Medulla oblongata (tissue), 1 donor: Measurements from ENCODE around the gene KIR3DL2.
"Not testable (repeated sequence)": the region's sequence is repeated elsewhere in the genome, so short reads cannot be mapped to it uniquely, and the experiment has no call there.

Experiments
- DNase-seq: peaks from one replicate; pipeline ENCODE4 v3.0.0-alpha.2; 2015; ENCODE audit errors: extremely low spot score

KIR3DL2 gene

DNA sequence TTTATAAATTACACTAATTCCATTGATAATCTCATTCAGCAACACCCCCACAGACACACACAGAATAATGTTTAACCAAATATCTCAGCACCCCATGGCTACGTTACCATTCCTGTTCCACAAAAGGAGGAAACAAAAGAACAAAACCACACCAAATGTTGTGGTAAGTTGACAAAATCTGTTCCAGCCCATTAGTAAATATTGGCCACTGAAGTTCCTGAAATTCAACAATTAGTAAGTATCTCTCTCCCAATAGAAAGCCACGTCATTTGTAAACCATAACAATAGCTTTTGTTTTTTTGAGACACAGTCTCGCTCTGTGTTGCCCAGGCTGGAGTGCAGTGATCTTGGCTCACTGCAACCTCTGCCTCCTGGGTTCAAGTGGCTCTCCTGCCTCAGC lies 21.5 kb downstream of the KIR3DL2 start:
- no peak for DNase-seq

DNA sequence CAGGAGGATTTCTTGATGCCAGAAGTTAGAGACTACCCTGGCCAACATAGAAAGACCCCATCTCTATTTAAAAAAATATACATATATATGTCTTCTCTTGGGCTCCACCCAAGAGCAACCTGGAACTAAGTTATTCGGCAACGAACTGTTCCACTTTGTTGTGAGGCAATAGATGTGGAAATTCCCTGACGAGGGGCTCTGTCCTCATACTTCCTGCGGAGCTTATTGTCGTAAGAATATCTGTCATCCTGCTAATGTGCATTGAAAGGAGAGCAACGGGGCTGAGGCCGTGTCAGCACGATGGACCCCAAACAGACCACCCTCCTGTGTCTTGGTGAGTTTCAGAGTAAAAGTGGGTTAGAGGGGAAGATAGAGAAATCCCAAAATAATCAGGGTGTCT lies 23.7 kb downstream of the KIR3DL2 start, which contains the start of gene FCAR:
Gene FCAR, plus strand, starts transcription at position 246 of the 400 bp plus-strand sequence. Its CDS starts 55 bp downstream, at position 301.
- DNase-seq = no peak

- peak; percentile 65 for DNase-seq
These were observed 25.3 kb downstream of the KIR3DL2 start for GRCh38 chr19:54875506-54875905.

DNA sequence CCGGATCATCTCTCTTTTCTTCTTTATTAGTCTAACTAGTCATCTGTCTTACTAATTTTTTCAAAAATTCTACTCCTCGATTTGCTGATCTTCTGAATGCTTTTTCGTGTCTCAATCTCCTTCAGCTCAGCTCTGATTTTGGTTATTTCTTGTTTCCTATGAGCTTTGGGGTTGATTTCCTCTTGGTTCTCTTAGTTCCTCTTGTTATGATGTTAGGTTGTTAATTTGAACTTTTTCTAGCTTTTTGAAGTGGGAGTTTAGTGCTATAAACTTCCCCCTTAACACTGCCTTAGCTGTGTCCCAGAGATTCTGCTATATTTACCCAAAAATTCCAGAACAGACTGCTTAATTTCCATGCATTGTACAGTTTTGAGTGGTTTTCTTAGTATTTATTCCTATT lies 27.2 kb downstream of the KIR3DL2 start:
- peak; percentile 14 for DNase-seq

DNA sequence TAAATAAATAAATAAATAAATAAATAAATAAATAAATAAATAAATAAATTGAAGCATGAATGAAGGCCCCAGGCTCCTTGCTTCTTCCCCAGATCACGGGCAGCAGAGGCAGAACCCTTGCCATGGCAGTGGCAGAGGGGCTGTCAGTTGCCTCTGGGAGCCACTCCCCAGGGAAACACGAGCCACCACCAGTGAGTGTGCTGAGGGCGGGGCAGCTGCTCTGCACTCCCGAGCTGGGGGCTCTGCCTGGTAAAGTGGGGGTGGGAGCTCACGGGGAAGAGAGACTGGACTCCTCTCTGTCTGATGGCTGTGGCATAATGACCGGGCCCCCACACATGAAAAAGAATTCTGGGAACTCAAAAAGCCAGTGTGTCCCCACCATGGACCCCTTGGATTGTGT lies 31.6 kb downstream of the KIR3DL2 start:
- DNase-seq = no peak

DNA sequence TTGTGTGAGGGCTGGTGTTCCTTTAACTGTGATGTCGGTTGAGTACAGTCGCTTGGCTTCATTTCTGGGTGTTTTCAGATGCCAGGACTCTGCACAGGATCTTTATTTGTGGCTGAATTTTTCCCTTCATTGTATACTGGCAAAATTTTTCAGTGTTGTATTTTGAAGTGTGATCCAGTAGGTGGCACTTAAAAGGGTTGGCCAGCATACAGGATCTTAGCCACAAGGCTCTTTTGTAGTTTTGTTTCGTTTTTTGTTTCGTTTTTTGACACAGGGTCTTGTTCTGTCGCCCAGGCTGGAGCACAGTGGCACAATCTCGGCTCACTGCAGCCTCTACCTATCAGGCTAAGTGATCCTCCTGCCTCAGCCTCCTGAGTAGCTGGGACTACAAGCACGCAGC lies 32.5 kb downstream of the KIR3DL2 start:
- peak; percentile 11 for DNase-seq

DNA sequence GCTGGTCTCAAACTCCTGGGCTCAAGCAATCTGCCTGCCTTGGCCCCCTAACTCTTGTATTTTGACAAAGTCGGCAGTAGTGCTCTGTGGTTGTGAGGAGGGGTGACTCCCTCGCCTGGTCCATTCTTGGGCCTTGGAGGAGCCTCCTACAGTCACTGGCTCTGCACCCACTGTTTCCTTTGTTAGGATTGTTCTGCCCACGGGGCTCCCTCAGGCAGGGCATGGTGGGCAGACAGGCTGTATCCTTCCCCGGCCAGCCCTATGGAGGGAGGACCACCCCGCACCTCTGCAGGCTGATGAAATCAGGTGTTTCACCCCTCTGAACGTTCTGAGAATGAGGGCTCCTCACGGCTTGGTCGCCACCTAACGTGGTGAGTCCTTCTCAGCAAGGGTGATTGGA lies 33.0 kb downstream of the KIR3DL2 start:
- DNase-seq = no peak

GRCh38 chr19:54888239-54888638 lies 38.0 kb downstream of the KIR3DL2 start:
- peak; percentile 46 for DNase-seq

DNA sequence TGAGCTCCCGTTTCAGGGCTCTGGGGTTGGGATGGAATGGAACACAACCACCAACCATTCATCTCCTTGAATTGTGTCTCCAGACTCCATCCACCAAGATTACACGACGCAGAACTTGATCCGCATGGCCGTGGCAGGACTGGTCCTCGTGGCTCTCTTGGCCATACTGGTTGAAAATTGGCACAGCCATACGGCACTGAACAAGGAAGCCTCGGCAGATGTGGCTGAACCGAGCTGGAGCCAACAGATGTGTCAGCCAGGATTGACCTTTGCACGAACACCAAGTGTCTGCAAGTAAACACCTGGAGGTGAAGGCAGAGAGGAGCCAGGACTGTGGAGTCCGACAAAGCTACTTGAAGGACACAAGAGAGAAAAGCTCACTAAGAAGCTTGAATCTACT lies 39.3 kb downstream of the KIR3DL2 start:
- no peak for DNase-seq

DNA sequence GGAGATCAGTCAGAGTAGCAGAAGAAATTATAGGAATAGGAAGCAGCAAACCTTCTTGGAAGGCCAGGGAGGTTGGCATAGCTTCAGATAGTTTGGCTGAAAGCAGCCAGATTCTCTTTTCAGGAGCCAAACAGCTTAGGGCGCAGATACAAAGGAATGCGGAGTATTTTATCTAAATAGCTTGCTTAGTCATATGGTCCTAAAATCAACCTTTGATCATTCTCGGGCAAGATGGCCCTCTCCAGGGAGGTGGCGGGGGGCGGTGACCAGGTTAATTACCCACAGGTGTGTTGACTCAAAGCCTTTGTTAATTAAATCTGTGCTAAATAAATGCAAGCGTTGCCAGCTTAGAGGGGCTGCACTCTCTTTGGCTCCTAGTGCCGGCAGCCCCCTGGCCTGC lies 43.2 kb downstream of the KIR3DL2 start:
- DNase-seq = no peak

GRCh38 chr19:54894106-54894505 lies 43.9 kb downstream of the KIR3DL2 start:
- not testable (repeated sequence) for DNase-seq

GRCh38 chr19:54896036-54896435 lies 45.8 kb downstream of the KIR3DL2 start:
- DNase-seq = no peak

GRCh38 chr19:54898685-54899084 lies 48.4 kb downstream of the KIR3DL2 start:
- not testable (repeated sequence) for DNase-seq

DNA sequence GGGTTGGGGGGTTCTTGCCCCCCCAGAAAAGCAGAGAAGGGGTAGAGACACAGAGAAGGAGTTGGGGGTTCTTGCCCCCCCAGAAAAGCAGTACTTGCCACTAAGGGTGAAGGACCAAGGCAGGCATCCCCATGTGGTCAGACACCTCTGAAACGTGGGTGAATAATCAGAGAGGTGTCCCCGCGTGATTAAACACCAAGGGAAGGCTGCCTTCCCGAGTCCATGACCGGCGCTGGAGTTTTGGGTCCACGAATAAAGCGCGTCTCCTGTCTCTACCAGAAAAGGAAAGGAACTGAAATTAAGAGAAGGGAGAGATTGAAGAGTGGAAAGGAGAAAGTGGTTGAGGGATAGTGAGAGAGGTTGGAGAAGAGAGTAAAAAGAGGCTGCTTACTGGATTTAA lies 49.4 kb downstream of the KIR3DL2 start:
- not testable (repeated sequence) for DNase-seq

- not testable (repeated sequence) for DNase-seq
These were observed 50.9 kb downstream of the KIR3DL2 start for GRCh38 chr19:54901153-54901552.

DNA sequence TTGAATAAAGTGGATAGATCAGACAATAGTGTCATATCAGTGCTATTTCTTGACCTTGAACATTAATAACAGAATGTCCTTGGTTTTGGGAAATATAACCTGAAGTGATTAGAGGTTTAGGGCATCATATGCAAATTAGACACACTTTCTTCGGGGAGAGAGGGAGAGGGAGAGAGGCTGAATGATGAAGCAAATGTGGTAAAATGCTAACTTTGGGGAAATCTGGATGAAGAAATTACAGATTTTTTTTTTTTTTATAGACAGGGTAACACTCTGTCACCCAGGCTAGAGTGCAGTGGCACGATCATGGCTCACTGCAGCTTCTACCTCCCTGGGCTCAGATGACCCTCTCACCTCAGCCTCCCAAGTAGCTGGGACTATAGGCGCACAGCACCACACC lies 51.8 kb downstream of the KIR3DL2 start:
- DNase-seq = no peak

DNA sequence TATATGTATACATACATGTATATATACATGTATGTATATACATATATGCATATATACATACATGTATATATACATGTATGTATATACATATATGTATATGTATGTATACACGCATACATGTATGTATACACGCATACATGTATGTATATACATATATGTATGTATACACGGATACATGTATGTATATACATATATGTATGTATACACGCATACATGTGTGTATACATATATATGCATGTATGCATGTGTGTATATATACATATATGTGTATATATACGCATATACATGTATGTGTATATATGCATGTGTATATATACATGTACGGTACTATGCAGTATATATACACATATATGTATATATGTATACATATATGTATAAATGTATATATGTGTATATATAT lies 53.1 kb downstream of the KIR3DL2 start:
- no peak for DNase-seq

DNA sequence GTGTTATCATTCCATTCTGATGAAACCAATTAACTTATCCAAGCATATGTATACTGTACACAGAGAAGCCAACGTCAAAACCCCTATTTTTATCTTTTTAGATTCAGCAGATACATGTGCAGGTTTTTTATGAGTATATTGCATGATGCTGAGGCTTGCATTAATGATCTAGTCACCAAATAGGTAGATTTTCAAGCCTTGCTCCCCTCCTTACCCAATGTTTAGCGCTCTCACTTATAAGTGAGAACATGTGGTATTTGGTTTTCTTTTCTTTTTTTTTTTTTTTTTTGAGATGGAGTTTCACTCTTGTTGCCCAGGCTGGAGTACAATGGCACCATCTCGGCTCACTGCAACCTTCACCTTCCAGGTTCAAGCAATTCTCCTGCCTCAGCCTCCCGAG lies 54.0 kb downstream of the KIR3DL2 start:
- not testable (repeated sequence) for DNase-seq

DNA sequence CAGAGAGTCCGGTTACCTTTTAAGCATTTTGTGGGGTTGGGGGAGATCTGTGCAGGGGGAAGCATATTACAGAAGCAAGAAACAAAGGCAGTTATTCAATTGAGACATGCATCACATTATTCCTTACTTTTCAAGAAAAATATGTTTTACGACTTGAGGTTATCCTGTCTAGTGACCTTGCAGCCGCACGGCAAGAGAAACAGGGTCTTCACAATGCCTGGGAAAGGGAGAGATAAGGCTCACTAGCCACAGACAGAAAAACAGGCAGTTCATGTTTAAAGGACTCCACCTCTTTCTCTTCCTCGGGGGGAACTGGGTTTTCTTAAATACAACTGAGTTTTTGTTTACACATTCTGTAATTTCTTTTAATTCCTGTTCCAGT lies 55.2 kb downstream of the KIR3DL2 start:
- DNase-seq = no peak

DNA sequence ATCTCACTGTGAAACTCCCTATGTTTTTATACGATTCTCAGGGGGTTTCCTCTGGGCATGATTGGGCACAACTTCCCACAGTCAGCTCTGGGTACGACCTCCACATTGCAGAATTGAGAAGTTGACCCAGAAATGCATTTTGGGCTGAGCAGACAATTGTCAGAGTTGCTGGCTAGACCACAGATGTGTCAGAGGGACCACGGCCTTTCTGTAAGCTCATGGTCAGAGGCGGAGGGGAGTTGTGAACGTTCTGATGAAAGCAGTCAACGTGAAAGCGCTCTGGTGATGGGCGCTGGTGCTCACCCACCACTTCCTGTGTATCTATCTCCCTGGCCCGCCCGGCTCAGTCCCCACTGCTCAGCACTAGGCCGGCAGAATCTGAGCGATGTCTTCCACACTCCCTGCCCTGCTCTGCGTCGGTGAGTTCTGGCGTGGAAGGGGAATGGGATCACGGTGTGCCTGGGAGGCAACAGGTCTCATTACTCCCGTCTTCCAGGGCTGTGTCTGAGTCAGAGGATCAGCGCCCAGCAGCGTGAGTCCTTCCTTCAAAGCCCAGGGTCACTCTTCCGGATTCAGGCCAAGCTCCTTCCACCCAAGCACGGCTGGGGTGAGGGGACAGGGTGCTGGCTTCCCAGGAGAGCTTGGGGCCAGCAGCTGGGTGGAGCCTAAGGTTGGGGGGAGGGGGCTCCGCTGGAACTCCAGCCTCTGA lies 55.7 kb downstream of the KIR3DL2 start, which contains the start of gene NCR1:
Gene NCR1, plus strand, starts transcription at position 346 of the 709 bp plus-strand sequence. Its CDS starts 40 bp downstream, at position 386.
- no peak for DNase-seq

DNA sequence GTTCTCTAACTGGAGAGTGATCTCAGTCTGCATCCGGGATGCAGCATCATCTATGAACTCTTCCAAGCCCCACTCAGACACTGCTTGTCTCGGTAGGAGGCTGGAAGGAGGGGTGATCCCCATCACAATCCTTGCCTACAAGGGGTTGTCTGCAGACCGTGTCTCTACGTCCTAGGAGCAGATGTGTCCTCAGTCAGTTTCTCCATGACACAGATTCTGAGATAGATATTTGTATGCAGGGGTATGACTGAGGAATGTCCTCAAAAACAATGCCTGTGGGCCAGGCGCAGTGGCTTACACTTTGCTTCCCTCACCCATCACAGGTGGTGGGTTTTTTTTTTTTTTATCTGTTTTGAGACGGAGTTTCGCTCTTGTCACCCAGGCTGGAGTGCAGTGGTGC lies 56.6 kb downstream of the KIR3DL2 start:
- no peak for DNase-seq

DNA sequence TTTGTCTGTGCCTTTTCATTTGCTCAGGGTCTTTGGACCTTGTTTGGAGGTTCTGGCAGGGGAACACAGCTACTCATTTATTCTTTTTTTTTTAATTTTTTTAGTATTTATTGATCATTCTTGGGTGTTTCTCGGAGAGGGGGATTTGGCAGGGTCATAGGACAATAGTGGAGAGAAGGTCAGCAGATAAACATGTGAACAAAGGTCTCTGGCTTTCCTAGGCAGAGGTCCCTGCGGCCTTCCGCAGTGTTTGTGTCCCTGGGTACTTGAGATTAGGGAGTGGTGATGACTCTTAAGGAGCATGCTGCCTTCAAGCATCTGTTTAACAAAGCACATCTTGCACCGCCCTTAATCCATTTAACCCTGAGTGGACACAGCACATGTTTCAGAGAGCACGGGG lies 57.7 kb downstream of the KIR3DL2 start:
- not testable (repeated sequence) for DNase-seq
